Right kidney (tissue), 1 donor: ENCODE results near the gene PRKCE.

Experiments used
- DNase-seq: peaks from one replicate; pipeline ENCODE4 v3.0.0-alpha.2; 2016

Gene PRKCE

GRCh38 chr2:45758018-45758417, 106.5 kb downstream of the PRKCE start:
- no peak for DNase-seq

GRCh38 chr2:45759310-45759851, 107.9 kb downstream of the PRKCE start:
- DNase-seq: no peak

DNA sequence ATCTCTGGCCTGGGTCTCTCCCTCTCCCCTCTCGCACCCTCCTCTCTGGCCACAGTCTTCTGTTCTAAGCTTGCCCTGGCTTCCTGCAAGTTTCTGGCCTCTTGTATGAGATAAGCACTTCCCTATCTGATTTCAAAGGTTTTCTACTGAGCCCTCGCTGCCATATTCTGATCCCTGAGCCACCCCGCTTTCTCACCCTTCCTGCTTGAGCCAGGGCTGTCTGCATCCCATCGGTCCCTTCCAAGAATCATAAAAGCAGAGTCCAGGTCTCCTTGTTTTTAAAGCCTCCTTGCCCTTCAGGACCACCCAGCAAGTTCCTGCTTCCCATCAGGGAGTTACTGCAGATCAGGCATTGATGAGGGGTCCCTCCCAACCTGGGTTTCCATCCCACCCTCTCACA, 110.2 kb downstream of the PRKCE start:
- no peak for DNase-seq

DNA sequence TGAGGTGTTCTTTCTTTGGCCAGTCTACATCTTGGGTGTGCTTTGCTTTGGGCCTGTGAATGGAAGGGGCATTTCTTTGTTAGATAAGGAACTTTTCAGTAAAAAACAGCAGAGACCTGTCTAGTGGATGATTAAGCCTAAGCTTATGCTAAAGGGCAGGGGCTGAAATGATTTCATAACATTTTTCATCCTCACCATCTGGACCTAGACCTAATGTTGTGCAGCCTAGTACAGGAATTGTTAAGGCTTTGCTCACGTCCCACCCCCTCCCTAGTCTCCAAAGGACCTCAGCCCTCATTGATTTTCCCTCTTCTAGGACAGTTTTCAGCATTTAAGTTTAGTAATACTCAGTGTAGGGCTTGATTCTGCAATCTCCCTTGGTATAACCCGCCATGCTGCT, 111.8 kb downstream of the PRKCE start:
- no peak for DNase-seq

DNA sequence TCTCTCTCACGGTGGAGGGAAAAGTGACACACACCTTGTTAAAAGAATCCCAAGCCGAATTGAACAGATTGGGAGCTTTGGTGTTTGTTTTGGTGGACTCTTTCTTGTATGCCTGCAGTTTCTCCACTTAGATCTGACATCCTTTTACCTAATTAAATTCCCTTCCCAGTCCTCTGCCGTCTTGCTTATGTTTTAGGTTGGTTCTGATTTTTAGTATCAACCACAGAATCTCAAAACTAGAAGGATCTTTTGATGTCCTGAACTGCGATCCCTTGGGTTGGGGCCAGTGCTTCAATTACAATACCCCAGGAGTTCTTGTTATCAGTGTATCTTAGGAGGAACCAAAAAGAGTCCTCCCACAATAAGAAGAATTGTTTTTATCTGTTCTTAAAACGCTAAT, 112.3 kb downstream of the PRKCE start:
- no peak for DNase-seq

DNA sequence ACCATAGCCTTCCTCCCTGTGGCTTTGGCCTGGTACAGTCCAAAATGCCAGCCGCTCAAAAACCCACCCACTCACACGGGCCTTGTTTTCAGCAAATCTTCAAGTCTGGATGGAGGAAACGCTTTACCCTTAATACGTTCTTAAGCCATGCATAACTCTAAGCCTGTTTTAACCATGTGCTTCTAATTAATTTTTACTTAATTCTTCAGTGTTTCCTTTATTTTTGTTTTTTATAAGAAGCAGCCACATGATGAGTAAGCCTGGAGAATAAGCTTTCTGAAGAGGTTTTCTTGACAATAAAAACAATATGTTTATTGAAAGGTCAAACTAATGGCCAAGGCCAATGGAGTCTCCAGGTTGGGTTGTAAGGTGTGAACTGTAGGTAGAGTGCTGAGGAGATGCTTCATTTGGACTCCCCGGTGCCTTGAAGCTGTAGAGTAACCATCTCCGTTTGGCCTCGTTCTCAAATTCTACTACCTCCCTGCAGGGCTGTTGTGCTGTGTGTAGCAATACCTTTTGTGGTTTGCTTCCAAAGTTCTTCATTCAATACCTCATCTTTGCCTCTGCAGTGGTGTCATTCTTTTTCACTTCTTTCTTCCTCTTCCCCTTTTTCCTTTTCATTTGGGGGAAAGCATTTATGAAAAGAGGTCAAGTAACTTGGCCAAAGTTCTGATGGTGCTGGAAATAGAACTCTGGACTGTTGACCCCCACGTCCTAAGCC, 113.7 kb downstream of the PRKCE start:
- no peak for DNase-seq

DNA sequence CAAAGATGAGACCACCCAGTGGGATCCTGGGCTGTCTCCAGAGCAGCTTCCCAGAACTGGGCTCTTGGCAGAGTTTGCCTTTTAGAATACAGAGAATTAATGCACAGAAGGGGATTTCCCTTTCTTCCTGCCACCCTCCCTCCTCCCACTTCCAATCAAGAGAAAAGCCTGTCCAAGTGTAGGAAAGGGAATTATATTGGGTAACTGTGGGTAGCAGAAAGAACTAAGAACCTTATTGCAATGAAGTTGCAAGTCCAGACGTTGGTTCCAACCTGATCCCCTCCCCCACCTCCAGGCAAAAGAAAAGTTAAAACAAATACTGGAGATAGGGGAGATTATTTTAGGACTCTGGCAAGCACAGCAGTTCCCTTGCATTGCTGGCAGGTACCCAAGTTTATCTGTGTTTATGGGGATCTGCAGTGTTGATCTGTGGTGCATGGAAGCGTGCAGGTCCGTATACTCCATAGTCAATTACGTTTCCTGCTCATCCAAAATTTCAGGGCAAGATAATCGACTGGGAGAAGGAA, 114.3 kb downstream of the PRKCE start:
- no peak for DNase-seq

- no peak for DNase-seq
Measured at GRCh38 chr2:45768208-45768607, 116.7 kb downstream of the PRKCE start.

DNA sequence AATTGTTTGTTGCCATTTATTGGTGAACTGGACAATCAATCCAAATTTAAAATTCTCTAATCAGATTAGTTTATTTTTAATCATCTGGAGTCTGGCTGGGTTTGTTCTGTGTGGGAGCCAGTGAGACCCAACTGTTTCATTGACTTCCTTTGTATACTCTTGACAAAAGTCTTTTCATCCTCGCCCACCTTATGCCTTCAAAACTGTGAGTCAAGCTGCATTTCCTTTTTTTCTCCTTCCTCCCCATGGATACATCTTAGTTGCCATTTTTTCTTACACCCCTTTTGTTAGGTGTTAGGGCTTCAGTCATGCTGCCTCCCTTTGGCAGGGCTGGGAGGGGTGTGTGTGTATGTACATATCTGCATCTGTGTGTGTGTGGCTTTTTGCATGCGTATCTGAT, 117.6 kb downstream of the PRKCE start:
- no peak for DNase-seq

DNA sequence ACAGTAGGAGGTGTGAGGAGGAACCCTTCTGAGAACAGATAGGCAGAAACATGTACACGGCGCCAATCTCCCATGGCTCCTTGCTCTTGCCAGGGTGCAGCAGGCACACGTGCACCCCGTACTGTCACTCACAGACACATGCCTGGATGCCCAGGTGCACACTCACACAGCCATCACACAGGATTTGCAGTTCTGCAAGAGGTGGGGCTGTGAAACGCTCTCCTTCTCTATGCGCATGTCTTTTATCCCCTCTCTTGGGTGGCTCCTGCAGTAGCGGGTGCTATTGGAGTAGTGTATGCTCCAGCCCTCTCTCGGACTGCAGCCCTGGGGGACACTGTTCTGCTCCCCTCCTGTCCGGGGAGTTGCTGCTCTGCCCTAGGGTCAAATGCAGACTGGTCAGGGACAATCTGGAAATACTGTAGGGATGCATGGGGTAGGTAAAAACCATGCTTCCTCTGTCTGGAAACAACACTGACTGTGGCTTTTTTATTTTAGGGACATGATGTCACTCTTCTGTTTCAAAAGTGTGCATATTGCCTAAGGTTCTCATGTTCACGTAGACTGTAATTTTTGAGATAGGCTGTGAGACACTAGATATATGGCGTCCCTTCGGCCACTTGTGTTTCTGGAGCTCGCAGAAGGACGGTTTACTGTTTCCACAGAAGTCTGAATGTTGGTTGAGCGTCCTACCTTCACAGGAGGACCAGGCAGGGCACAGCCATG, 118.5 kb downstream of the PRKCE start:
- DNase-seq: no peak

DNA sequence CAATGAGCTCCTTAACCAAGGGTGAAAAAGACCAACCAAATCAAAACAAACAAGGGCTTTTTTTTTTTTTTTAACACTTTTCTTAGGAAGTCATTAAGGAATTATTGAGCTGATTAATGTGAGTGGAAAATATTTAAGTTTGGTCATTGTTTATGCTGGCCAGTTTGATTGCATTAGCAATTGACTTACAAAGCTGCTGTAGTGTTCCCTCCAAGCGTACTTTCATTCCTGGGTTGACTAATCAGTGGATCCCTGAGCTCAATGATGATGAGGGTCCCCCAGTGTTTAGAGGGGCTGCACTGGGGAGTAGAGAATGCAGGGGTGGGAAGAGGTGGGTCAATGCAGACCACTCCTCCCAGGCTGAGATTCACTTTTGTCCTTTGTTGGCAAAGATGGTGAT, 119.3 kb downstream of the PRKCE start:
- DNase-seq: no peak

GRCh38 chr2:45771261-45771660, 119.8 kb downstream of the PRKCE start:
- peak; percentile 41 for DNase-seq

- no peak for DNase-seq
Measured at GRCh38 chr2:45772038-45772437, 120.6 kb downstream of the PRKCE start.

- DNase-seq: no peak
Measured at GRCh38 chr2:45773909-45774308, 122.4 kb downstream of the PRKCE start.

- no peak for DNase-seq
Measured at GRCh38 chr2:45774688-45775244, 123.3 kb downstream of the PRKCE start.

DNA sequence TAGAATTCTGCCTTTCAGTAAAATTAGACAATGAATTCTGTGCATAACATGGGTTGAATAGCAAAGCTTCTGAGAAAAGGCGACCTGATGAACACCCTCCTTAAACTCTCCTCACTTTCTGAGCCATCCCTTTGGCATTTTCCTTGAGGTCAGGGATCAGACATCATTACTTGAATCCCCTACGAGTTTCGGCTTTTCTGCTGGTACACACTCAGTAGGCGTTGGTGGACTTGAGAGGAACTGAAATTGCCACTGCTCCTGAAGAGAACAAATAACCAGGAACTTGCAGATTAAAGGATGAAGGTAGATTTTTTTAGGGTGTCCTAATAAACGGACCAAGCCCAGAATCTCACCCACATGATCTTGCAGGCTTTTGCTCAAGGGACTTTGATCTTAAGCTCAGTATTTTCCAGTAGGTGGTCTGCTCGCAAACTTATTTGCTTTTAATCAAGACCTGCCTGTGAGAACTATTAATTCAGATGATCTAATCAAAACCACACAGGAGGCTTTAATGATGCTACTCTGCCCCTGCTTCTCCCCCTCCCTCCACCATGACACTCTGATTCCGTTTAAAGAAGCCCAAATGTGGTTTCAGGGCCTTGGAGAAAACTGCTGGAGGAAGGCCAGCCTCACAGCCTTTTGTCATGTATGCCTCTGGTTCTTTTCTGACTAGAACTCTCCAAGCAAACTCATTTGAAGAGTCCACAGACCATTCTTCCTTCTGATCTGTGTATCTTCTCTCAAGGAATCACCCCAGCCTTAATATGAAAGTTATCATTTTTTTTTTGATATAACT, 124.9 kb downstream of the PRKCE start:
- no peak for DNase-seq

DNA sequence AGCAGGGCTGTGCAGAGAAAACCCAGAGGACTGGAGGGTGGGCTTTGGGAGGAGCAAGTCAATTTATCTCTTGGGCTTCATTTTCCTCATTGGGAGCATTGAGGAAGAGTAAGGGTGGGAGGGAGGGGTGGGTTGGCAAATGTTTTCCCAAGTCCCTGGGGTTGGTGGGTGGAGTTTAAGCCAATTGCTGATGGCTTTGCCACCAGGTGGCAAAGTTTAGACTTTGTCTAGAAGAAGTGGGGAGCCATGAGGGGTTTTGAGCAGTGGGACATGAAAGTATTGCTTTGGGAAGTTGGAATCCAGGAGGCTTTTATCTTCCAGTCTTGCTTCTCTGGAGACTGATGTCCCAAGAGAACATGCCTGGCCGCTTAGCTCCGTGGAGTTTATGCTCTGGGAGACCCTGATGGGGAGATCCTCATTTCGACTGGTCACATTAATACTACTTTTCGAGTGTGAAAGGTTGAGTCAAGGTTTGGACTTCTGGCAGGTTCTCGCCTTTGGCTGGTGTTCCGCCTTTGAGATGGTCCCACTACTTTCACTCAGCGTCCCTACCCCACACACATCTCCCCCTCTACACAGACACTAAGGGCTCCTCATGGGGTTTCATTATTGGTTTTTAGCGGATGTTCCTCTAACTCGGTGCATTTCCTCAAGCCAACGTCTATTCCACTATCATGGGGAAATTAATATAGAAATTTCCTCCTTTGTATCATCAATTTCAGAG, 126.7 kb downstream of the PRKCE start:
- no peak for DNase-seq

DNA sequence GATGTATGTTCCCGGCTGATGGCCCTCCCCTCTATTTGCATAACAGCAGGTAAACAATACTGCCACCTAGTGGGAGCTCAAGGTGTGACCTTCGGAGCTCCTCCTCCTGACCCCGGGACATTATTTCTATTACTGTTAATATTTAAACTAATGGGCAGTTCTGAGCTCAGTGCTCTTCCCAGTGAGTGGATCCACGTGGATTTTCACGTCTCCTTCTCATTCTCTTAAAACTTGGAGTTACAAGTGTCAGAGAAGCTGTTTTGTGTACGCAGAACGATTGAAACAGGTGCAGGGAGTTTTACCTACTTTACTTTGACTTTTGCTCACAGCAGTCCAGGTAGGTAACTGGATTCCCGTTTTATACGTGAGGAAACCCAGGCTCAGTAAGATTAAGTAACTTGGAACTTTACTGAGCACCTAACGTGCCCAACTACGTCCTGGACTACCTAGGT, 127.3 kb downstream of the PRKCE start:
- no peak for DNase-seq

GRCh38 chr2:45780541-45781463, 129.3 kb downstream of the PRKCE start:
- DNase-seq: no peak

DNA sequence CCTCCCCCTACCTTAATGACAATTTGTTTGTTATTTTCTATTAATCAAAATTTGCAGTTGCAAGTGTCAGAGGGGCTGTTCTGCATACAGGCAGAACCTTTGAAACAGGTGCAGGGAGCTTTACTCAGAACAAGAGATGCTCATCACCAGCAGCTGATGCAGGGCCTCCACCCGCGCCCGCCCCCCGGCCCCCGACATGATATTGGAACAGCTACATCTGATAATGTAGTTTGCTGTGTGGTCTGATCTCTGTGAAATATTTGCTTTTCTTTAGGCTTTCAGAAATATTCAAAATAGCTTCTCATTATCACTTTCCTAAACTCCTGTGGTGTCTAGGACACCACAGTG, 130.0 kb downstream of the PRKCE start:
- no peak for DNase-seq

GRCh38 chr2:45782436-45782835, 131.0 kb downstream of the PRKCE start:
- DNase-seq: no peak
